OCI-LY1 (cell line): Measurements from ENCODE around the gene COL23A1.

Source experiments
- EZH2 ChIP-seq: fragments of 200-600 bp; sonication (generic), shearing (Covaris generic); IDR thresholded peaks from 2 replicates; pipeline ENCODE4 v1.8.0; 2017; ENCODE audit warnings: borderline replicate concordance, mixed run types, mild to moderate bottlenecking, antibody characterized with exemption, low read length, moderate library complexity, mixed read lengths
- TF ChIP-seq, protein P1 (sequence below): fragments of 200-600 bp; sonication (generic), shearing (Covaris generic); IDR thresholded peaks from 2 replicates; pipeline ENCODE4 v1.5.1; 2017; ENCODE audit warnings: mild to moderate bottlenecking, antibody characterized with exemption, low read length, moderate library complexity, mixed read lengths

DNA sequence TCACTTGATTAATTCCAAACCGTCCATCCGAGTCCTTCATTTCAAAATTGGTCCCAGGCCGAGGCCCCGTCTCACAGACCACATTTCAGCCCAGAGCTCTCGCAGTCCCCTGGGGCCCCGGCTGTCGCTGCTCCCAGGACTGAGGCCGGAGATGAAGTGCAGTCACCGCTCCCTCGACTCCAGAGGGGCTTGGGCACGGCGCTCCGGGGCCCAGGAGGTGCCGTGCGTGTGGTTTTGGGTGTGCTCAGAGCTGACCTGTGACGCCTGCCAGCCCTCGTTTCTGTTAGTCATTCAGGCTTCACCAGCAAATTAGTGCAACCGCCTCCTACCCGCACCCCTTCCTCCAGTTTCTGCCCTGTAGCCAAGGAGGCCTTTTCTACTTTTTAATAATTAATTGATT lies 308.9 kb downstream of the COL23A1 start:
- TF ChIP-seq, protein P1, sequence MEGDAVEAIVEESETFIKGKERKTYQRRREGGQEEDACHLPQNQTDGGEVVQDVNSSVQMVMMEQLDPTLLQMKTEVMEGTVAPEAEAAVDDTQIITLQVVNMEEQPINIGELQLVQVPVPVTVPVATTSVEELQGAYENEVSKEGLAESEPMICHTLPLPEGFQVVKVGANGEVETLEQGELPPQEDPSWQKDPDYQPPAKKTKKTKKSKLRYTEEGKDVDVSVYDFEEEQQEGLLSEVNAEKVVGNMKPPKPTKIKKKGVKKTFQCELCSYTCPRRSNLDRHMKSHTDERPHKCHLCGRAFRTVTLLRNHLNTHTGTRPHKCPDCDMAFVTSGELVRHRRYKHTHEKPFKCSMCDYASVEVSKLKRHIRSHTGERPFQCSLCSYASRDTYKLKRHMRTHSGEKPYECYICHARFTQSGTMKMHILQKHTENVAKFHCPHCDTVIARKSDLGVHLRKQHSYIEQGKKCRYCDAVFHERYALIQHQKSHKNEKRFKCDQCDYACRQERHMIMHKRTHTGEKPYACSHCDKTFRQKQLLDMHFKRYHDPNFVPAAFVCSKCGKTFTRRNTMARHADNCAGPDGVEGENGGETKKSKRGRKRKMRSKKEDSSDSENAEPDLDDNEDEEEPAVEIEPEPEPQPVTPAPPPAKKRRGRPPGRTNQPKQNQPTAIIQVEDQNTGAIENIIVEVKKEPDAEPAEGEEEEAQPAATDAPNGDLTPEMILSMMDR = no peak
- TF ChIP-seq EZH2 = no peak
